Measurements from ENCODE around the gene ELP4. TPM values are rescaled to one million over a fixed set of nuclear protein-coding genes. Genes with fewer than 3 reads are reported as not detected.

ELP4 gene
- total RNA-seq, 2 donors from 2014 or later = 16.9 TPM

GRCh38 chr11:31651822-31652221, 142.3 kb downstream of the ELP4 start:
- Histone ChIP-seq H3K4me1 (ENCODE audit: control insufficient read depth in 1 of 2, low read depth in 2 of 2) (peaks cover 0 to 3% of the 10 kb centered on the region in 2 donors), H3K4me3 (no peak overlapping the region), H3K9me3 (no peaks in the 10 kb centered on the region), H3K27ac (no peak overlapping the region), H3K27me3 (replicated peaks; ENCODE audit: insufficient read depth) (no peaks in the 10 kb centered on the region), H3K36me3 (no peaks in the 10 kb centered on the region)
- no peak for ATAC-seq (ENCODE audit: insufficient number of reproducible peaks, low FRiP score, low read depth)
- TF ChIP-seq CTCF (IDR thresholded peaks at IDR 0.05) = no peak
- DNase-seq (ENCODE audit: low spot score) = no peak

- Histone ChIP-seq H3K4me1 (ENCODE audit: control insufficient read depth in 1 of 2, low read depth in 2 of 2) (peaks cover 0 to 3% of the 10 kb centered on the region in 2 donors), H3K4me3 (no peak overlapping the region), H3K36me3 (no peaks in the 10 kb centered on the region), H3K27me3 (replicated peaks; ENCODE audit: insufficient read depth) (no peaks in the 10 kb centered on the region), H3K9me3 (no peaks in the 10 kb centered on the region), H3K27ac (no peak overlapping the region)
- DNase-seq (ENCODE audit: low spot score) (no peak), ATAC-seq (ENCODE audit: insufficient number of reproducible peaks, low FRiP score, low read depth) (no peak)
- TF ChIP-seq CTCF (IDR thresholded peaks at IDR 0.05) = no peak
These were observed 143.0 kb downstream of the ELP4 start for GRCh38 chr11:31652528-31652927.

GRCh38 chr11:31655483-31655882, 145.9 kb downstream of the ELP4 start:
- no peak overlapping the region for H3K27ac ChIP-seq
- no peak overlapping the region for H3K4me3 ChIP-seq
- TF ChIP-seq CTCF (IDR thresholded peaks at IDR 0.05) = no peak
- DNase-seq (ENCODE audit: low spot score) (no peak), ATAC-seq (ENCODE audit: insufficient number of reproducible peaks, low FRiP score, low read depth) (no peak)
- peaks cover 0 to 3% of the 10 kb centered on the region in 2 donors for H3K4me1 ChIP-seq (ENCODE audit: control insufficient read depth in 1 of 2, low read depth in 2 of 2)
- no peaks in the 10 kb centered on the region for H3K9me3 ChIP-seq
- no peaks in the 10 kb centered on the region for H3K27me3 ChIP-seq (replicated peaks; ENCODE audit: insufficient read depth)
- no peaks in the 10 kb centered on the region for H3K36me3 ChIP-seq

- Histone ChIP-seq H3K27me3 (replicated peaks; ENCODE audit: insufficient read depth) (no peaks in the 10 kb centered on the region), H3K4me3 (no peak overlapping the region), H3K27ac (no peak overlapping the region), H3K4me1 (ENCODE audit: control insufficient read depth in 1 of 2, low read depth in 2 of 2) (peaks cover 0 to 3% of the 10 kb centered on the region in 2 donors), H3K9me3 (no peaks in the 10 kb centered on the region), H3K36me3 (no peaks in the 10 kb centered on the region)
- ATAC-seq (ENCODE audit: insufficient number of reproducible peaks, low FRiP score, low read depth) (no peak), DNase-seq (ENCODE audit: low spot score) (no peak)
- TF ChIP-seq CTCF (IDR thresholded peaks at IDR 0.05) = no peak
These were observed 146.5 kb downstream of the ELP4 start for GRCh38 chr11:31656051-31656450.

- H3K4me1 ChIP-seq (ENCODE audit: control insufficient read depth in 1 of 2, low read depth in 2 of 2) = peaks cover 0 to 3% of the 10 kb centered on the region in 2 donors
- no peaks in the 10 kb centered on the region for H3K27me3 ChIP-seq (replicated peaks; ENCODE audit: insufficient read depth)
- ATAC-seq (ENCODE audit: insufficient number of reproducible peaks, low FRiP score, low read depth) (no peak), DNase-seq (ENCODE audit: low spot score) (no peak)
- H3K4me3 ChIP-seq = no peak overlapping the region
- no peak for TF ChIP-seq CTCF (IDR thresholded peaks at IDR 0.05)
- H3K27ac ChIP-seq = no peak overlapping the region
- no peaks in the 10 kb centered on the region for H3K36me3 ChIP-seq
- no peaks in the 10 kb centered on the region for H3K9me3 ChIP-seq
These were observed 147.5 kb downstream of the ELP4 start for GRCh38 chr11:31657091-31657490.

All from thoracic aorta (tissue), 2 donors.